HepG2 (cell line): Measurements from ENCODE around the gene C1orf185. TPM values are rescaled to one million over a fixed set of nuclear protein-coding genes. Genes with fewer than 3 reads are reported as not detected.

Experiments used
- ATAC-seq: fragments of 200-7000 bp; cut with Tn5 transposase; 3 replicates; pipeline ENCODE4 v1.9.1; 2020; ENCODE audit warnings: mild to moderate bottlenecking, moderate library complexity
- BruUV-seq: library from RNA; stranded (reverse); fragments of 400-500 nt; replicated peaks from 2 replicates; lab custom pipeline; 2021; lab: Mats Ljungman, UMichigan
- CTCF ChIA-PET: fragments of 300-600 bp; formaldehyde crosslinking; extraction: SDS; loops from one replicate; lab custom pipeline; 2021; ENCODE audit warnings: low total read pairs, inconsistent platforms, low intra/inter-chr PET ratio; lab: Yijun Ruan, JAX
- POLR2A ChIA-PET: fragments of 350-600 bp; sonication (Branson Sonifier 250); formaldehyde crosslinking; loops from one replicate; lab custom pipeline; 2020; ENCODE audit warnings: antibody characterized with exemption, inconsistent platforms; lab: Yijun Ruan, JAX
- DNase-seq: peaks from one replicate; pipeline ENCODE4 v3.0.0-alpha.2; 2015; ENCODE audit warnings: low spot score
- FAIRE-seq: peaks from 3 replicates; lab custom pipeline; 2011; peaks lifted over from hg19 to GRCh38; lab: Jason Lieb, UNC
- H2AFZ ChIP-seq: one replicate; pipeline ENCODE4 v1.6.1; 2011; ENCODE audit warnings: low read length, inconsistent platforms
- H3K27ac ChIP-seq: fragments of 300-600 bp; 3 replicates; pipeline ENCODE4 v1.8.0; 2011; ENCODE audit warnings: mixed run types, mild to moderate bottlenecking, mixed read lengths, low read length, inconsistent platforms; ENCODE audit not compliant: insufficient read depth; ENCODE audit errors: extremely low read length
- H3K27me3 ChIP-seq, 2 experiments: fragments of 200-600 bp in 1 of 2; 2 replicates in 1 of 2; 3 replicates in 1 of 2; pipeline versions ENCODE4 v1.6.0 to v1.8.0; 2011; ENCODE audit warnings: low read length in 2 of 2, mild to moderate bottlenecking in 2 of 2, moderate library complexity in 2 of 2, inconsistent platforms in 1 of 2; ENCODE audit not compliant: insufficient read depth in 2 of 2, control insufficient read depth in 1 of 2
- H3K36me3 ChIP-seq, 2 experiments: fragments of 200-600 bp in 1 of 2; replicated peaks in 1 of 2; 2 replicates in 1 of 2; 3 replicates in 1 of 2; pipeline versions ENCODE4 v1.5.1 to v1.8.0; 2011; ENCODE audit warnings: low read length in 2 of 2, inconsistent platforms in 1 of 2; ENCODE audit not compliant: insufficient read depth in 2 of 2, control insufficient read depth in 1 of 2
- H3K4me1 ChIP-seq: 2 replicates; pipeline ENCODE4 v1.5.1; 2012; ENCODE audit warnings: low read length, inconsistent platforms; ENCODE audit not compliant: insufficient read depth
- H3K4me2 ChIP-seq: 2 replicates; pipeline ENCODE4 v1.6.0; 2011; ENCODE audit warnings: low read depth, low read length, inconsistent platforms
- H3K4me3 ChIP-seq, 3 experiments: fragments of 200-600 bp in 1 of 3; sonication (generic), shearing (Covaris generic) in 1 of 3; replicated peaks in 1 of 3; 2 replicates each; pipeline ENCODE4 v1.5.1; 2011 to 2016; ENCODE audit warnings: low read length in 3 of 3, inconsistent platforms in 2 of 3, low read depth in 2 of 3, mild to moderate bottlenecking in 2 of 3, control low read depth in 1 of 3, mixed read lengths in 1 of 3; ENCODE audit not compliant: insufficient read depth in 1 of 3
- H3K79me2 ChIP-seq: one replicate; pipeline ENCODE4 v1.6.1; 2011; ENCODE audit warnings: low read length, inconsistent platforms; ENCODE audit not compliant: insufficient read depth
- H3K9ac ChIP-seq: 2 replicates; pipeline ENCODE4 v1.6.0; 2011; ENCODE audit warnings: mild to moderate bottlenecking, low read depth, low read length, inconsistent platforms; ENCODE audit not compliant: insufficient read depth
- H3K9me3 ChIP-seq: 2 replicates; pipeline ENCODE4 v1.5.1; 2012; ENCODE audit warnings: mild to moderate bottlenecking, low read length
- H4K20me1 ChIP-seq: 2 replicates; pipeline ENCODE4 v1.6.0; 2011; ENCODE audit warnings: inconsistent platforms, mild to moderate bottlenecking, low read length, moderate library complexity; ENCODE audit not compliant: insufficient read depth
- CTCF ChIP-seq: sonication (generic); formaldehyde crosslinking; IDR thresholded peaks from 2 replicates; pipeline ENCODE4 v1.5.0; 2020; ENCODE audit warnings: mild to moderate bottlenecking, missing genetic modification reagents, moderate library complexity
- FOXK1 ChIP-seq: sonication (generic); formaldehyde crosslinking; IDR thresholded peaks from 2 replicates; pipeline ENCODE4 v1.4.0; 2020; ENCODE audit warnings: low read depth, missing genetic modification reagents, borderline replicate concordance
- GATAD2A ChIP-seq: IDR thresholded peaks from 2 replicates; pipeline ENCODE4 v1.6.1; 2016
- JUN ChIP-seq: sonication (generic); formaldehyde crosslinking; IDR thresholded peaks from 2 replicates; pipeline ENCODE4 v1.4.0; 2020; ENCODE audit warnings: mild to moderate bottlenecking, missing genetic modification reagents
- KLF16 ChIP-seq, 2 experiments: sonication (generic) in 1 of 2; formaldehyde crosslinking in 1 of 2; IDR thresholded peaks; 2 replicates each; pipeline versions ENCODE4 v1.6.1 to v1.8.0; 2016 to 2023; ENCODE audit warnings: missing genetic modification reagents in 2 of 2, missing compliant biosample characterization in 1 of 2
- MIXL1 ChIP-seq: IDR thresholded peaks from 2 replicates; pipeline ENCODE4 v1.6.1; 2016
- RXRB ChIP-seq: IDR thresholded peaks from 2 replicates; pipeline ENCODE4 v1.6.1; 2016; ENCODE audit warnings: borderline replicate concordance, missing genetic modification reagents, missing compliant biosample characterization
- SKIL ChIP-seq: sonication (generic); formaldehyde crosslinking; IDR thresholded peaks from 2 replicates; pipeline ENCODE4 v1.8.0; 2022; ENCODE audit warnings: missing genetic modification reagents, mild to moderate bottlenecking, moderate library complexity, borderline replicate concordance
- SMC3 ChIP-seq: IDR thresholded peaks from 2 replicates; pipeline ENCODE4 v1.6.1; 2011; ENCODE audit warnings: low read length, improper control_type of control experiment
- STAG1 ChIP-seq: sonication (generic); formaldehyde crosslinking; IDR thresholded peaks from 2 replicates; pipeline ENCODE4 v1.4.0; 2020; ENCODE audit warnings: missing genetic modification reagents
- THAP11 ChIP-seq: IDR thresholded peaks from 2 replicates; pipeline ENCODE4 v1.6.1; 2016; ENCODE audit warnings: missing biosample characterization, missing genetic modification reagents
- ZNF276 ChIP-seq: sonication (generic); formaldehyde crosslinking; IDR thresholded peaks from 2 replicates; pipeline ENCODE4 v1.4.0; 2020; ENCODE audit warnings: mild to moderate bottlenecking, low read depth, missing genetic modification reagents
- ZNF33B ChIP-seq: sonication (generic); formaldehyde crosslinking; IDR thresholded peaks from 2 replicates; pipeline ENCODE4 v1.5.1; 2020; ENCODE audit warnings: mild to moderate bottlenecking, missing genetic modification reagents
- ZSCAN25 ChIP-seq: sonication (generic); formaldehyde crosslinking; IDR thresholded peaks from 2 replicates; pipeline ENCODE4 v1.8.0; 2022; ENCODE audit warnings: mild to moderate bottlenecking, missing genetic modification reagents
- WGBS: methylation state at CpG from one replicate; pipeline ENCODE4 v1.1.6; 2017; ENCODE audit warnings: low lambda C conversion rate; 5-methylcytosine and 5-hydroxymethylcytosine counted together
- in situ Hi-C: cut with HindIII; loops from 2 replicates; pipeline ENCODE4 v1.10.0; 2017; ENCODE audit warnings: low pct_unique_long_range_greater_than_20kb; ENCODE audit not compliant: extremely low pct_ligation_motif_present
- intact Hi-C: fragments of 100-400 bp; cut with micrococcal nuclease; formaldehyde crosslinking; loops from one replicate; pipeline ENCODE4 v1.10.0; 2022; ENCODE audit not compliant: unreplicated experiment
- polyA plus RNA-seq, 8 experiments: library from polyadenylated mRNA; depleted of rRNA in 3 of 8; stranded (reverse) in 7 of 8; unstranded in 1 of 8; fragments of >200 nt; fragmentation: Illumina TruSeq in 4 of 8; extraction: Trizol in 4 of 8; gene quantifications; 2 replicates each; pipeline versions ENCODE4 v1.2.1 to v1.2.3, GENCODE V29; 2011 to 2016; ENCODE audit warnings: low read depth in 4 of 8, missing spikeins in 1 of 8, mixed read lengths in 1 of 8; ENCODE audit not compliant: insufficient read depth in 1 of 8
- total RNA-seq, 5 experiments: library from RNA; depleted of rRNA; stranded (reverse); fragments of >200 nt; fragmentation: Illumina TruSeq; extraction: Trizol; gene quantifications; 2 replicates each; pipeline ENCODE4 v1.2.3, GENCODE V29; 2016; ENCODE audit warnings: low read depth in 1 of 5

Gene C1orf185
- total and polyA plus RNA-seq, 2 of the 13 experiments (the other 11 are each of a cell fraction or from before 2014, with no cell fraction given), result not detected

GRCh38 chr1:51189421-51190073, 87.5 kb downstream of the C1orf185 start:
- in situ Hi-C loops, result loop anchor here (10.0 kb wide), 1 partner anchor 415 kb away; no protein-coding TSS in a partner anchor

More at GRCh38 chr1:51189421-51190073, 87.5 kb downstream of the C1orf185 start:
- no peaks in the 10 kb centered on the region for H3K36me3 ChIP-seq
- intact Hi-C loops, result loop anchor here (1.0 to 2.0 kb wide), 5 partner anchors 45 to 415 kb away; no protein-coding TSS in a partner anchor
- BruUV-seq, result no TSS peak
- H3K4me2 ChIP-seq, result no peak overlapping the region
- TF ChIP-seq GATAD2A (CRISPR knock-in tag) (0 out of 2 replicates have a peak, but pooled peaks have one; percentile 15), ZSCAN25 (CRISPR knock-in tag) (no peak), KLF16 (CRISPR knock-in tag; IDR thresholded peaks at IDR 0.05) (peak in 1 of 2 experiments; percentile 34; a peak in 1 of 4 replicates), RXRB (CRISPR knock-in tag) (0 out of 2 replicates have a peak, but pooled peaks have one; percentile 9), JUN (CRISPR knock-in tag) (no peak), MIXL1 (0 out of 2 replicates have a peak, but pooled peaks have one; percentile 36), FOXK1 (CRISPR knock-in tag) (peak; percentile 23; the same call in 1 of the 2 replicates), SMC3 (peak; percentile 71), THAP11 (CRISPR knock-in tag) (0 out of 2 replicates have a peak, but pooled peaks have one; percentile 25), SKIL (CRISPR knock-in tag) (no peak), STAG1 (CRISPR knock-in tag) (peak; percentile 77), CTCF (CRISPR knock-in tag) (peak; percentile 72), ZNF276 (CRISPR knock-in tag) (no peak), ZNF33B (no peak)
- no peaks in the 10 kb centered on the region for H3K4me1 ChIP-seq
- FAIRE-seq, result peak; percentile 37
- H3K9ac ChIP-seq, result no peak overlapping the region
- H3K4me3 ChIP-seq, result no peak overlapping the region
- POLR2A ChIA-PET, result no interaction called here
- H3K27me3 ChIP-seq, result no peaks in the 10 kb centered on the region
- no peaks in the 10 kb centered on the region for H3K9me3 ChIP-seq
- no peaks in the 10 kb centered on the region for H3K79me2 ChIP-seq
- H2AFZ ChIP-seq, result no peak overlapping the region
- H4K20me1 ChIP-seq, result no peaks in the 10 kb centered on the region
- DNase-seq, result peak; percentile 51
- CTCF ChIA-PET, result interaction anchor here (0.7 to 1.5 kb wide), 3 partner anchors 260 to 569 kb away, joined by 4 to 5 read pairs (median 5); no protein-coding TSS in a partner anchor
- peak; percentile 54 for ATAC-seq
- whole genome bisulfite sequencing, result 33% methylated on average over 2 of the region's 2 CpGs
- no peak overlapping the region for H3K27ac ChIP-seq
